DMS153 treated with DMSO at 0.1 percent for 48 hours (cell line): Measurements from ENCODE around the gene PLEKHM1.
"Not testable (repeated sequence)": the region's sequence is repeated elsewhere in the genome, so short reads cannot be mapped to it uniquely, and the experiment has no call there.

Source experiments
- DNase-seq: peaks from one replicate; lab custom pipeline; 2025; ENCODE audit not compliant: unreplicated experiment; lab: John Stamatoyannopoulos, UW

Gene PLEKHM1

DNA sequence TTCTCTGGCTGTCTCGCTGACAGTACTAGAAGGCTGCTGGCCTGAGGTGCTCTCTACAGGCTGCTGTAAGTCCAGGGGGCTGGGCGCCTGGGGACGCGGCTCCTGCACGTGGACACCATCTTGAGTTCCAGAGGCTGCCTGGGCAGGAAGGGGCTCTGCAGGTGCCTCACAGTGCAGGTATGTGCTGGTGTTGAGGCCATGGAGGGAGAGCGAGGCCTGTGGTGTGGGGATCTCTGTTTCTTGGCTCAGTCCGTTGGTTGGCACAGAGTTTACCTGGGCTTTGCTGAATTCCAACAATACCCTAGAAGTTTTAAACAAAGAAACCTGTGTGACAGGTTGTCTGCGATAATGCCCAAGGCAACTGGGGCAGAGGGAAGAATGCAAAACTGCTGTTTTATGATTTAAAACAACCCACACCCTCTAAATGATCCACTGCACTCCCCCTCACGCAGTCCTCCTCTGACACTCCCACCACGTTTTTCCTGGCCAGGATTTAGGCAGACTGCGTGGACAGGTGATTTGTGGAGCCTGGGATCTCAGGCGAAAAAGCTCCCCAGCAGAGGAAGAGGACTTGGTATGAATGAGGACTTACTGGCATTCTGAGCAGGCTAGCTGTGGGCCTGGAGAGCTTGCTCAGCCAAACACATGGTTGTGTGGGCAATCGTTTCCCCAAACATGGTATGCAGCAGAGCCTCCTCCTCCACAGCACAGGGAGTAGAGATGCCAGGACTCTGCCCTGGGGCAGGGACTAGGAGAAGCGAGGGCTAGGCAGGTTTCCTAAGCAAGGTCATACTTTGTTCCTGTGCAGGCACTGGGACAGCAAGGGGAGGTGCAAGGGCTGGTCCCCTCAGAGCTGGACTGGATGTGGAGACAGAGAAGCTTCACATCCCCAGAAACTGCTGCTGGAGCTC lies 22.0 kb downstream of the PLEKHM1 start:
- DNase-seq = not testable (repeated sequence)

GRCh38 chr17:45461524-45462327 lies 28.8 kb downstream of the PLEKHM1 start:
- peak; percentile 39 for DNase-seq

GRCh38 chr17:45460422-45460821 lies 30.1 kb downstream of the PLEKHM1 start:
- DNase-seq = not testable (repeated sequence)

GRCh38 chr17:45454341-45454740 lies 36.2 kb downstream of the PLEKHM1 start:
- DNase-seq = not testable (repeated sequence)

- not testable (repeated sequence) for DNase-seq
Measured at GRCh38 chr17:45453731-45454130, 36.8 kb downstream of the PLEKHM1 start.

DNA sequence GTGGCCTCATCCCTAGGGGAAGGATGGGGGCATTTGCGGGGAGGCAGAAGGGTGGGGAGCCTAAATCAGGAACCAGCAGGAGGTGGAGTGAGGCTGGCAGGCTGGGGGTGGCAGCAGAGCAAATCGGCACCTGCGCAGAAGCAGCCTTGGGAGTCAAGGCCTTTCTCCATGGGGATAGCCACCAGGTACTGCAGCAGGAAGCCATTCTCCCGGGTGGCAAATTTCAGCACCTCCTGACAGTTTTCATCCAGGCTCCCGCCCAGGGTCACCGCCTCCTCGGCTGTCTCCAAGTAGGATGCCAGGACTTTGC lies 37.3 kb downstream of the PLEKHM1 start:
- not testable (repeated sequence) for DNase-seq

GRCh38 chr17:45452329-45453224 lies 37.9 kb downstream of the PLEKHM1 start:
- DNase-seq = not testable (repeated sequence)

- DNase-seq = not testable (repeated sequence)
Measured at GRCh38 chr17:45451660-45452059, 38.9 kb downstream of the PLEKHM1 start.

GRCh38 chr17:45451131-45451530 lies 39.4 kb downstream of the PLEKHM1 start:
- DNase-seq = no peak

DNA sequence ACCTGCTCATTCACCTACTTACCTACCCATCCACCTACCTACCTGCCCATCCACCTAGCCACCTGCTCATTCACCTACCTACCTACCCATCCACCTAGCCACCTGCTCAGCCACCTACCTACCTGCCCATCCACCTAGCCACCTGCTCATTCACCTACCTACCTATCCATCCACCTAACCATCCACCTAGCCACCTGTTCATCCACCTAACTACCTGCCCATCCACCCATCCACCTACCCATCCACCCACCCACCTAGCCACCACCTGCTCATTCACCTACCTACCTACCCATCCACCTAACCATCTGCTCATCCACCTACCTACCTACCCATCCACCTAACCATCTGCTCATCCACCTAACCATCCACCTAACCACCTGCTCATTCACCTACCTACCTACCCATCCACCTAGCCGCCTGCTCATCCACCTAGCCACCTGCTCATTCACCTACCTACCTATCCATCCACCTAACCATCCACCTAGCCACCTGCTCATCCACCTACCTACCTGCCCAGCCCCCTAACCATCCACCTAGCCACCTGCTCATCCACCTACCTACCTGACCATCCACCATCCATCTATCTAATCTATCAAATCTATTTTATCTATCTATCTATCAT lies 40.7 kb downstream of the PLEKHM1 start:
- not testable (repeated sequence) for DNase-seq

DNA sequence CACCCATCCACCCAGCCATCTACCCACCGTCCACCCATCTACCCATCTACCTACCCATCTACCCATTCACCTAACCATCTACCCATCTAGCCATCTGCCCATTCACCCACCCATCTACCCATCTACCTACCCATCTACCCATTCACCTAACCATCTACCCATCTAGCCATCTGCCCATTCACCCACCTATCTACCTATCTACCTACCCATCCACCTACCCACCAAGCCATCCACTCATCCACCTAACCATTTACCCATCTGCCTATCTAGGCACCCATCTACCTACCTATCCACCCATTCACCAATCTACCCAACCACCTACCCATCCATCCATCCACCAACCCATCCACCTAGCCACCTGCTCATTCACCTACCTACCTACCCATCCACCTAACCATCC lies 41.3 kb downstream of the PLEKHM1 start:
- not testable (repeated sequence) for DNase-seq

DNA sequence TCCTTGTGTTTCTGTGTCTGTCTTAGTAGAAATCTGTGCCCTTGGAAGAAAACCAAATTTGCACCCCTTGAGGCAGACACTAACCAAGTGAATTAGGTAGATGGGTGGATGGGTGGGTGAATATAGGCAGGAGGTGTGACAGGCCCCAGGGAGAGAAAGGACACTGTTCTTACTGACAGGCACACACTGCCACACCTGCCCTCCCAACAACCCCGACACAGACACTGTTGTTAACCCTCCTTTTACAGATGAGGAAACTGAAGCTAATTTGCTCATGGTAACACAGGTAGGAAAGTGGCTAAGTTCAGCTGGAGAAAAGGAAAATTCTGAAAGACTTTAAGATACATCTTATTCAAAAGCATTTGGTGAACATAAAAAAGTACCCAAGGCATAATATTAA lies 42.0 kb downstream of the PLEKHM1 start:
- not testable (repeated sequence) for DNase-seq

DNA sequence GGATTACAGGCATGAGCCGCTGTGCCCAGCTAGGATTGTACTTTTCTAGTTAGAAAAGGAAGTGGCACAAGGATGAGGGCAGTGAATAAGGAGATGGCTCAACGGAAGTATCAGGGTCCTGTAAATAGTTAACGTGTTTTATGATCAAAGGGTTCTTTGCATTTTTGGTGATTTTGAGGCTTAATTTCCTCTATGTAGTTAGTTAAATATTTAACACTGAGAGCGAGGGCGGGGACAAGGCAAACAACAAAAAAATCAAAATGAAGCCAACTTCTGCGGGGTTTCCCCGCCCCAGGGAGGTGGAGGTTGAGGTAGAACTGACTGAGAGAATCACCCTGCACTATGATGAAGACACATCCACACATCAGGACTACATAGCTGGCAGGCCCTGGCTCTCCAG lies 42.5 kb downstream of the PLEKHM1 start:
- DNase-seq = not testable (repeated sequence)

GRCh38 chr17:45447650-45448049 lies 42.9 kb downstream of the PLEKHM1 start:
- DNase-seq = not testable (repeated sequence)

- not testable (repeated sequence) for DNase-seq
Measured at GRCh38 chr17:45446872-45447625, 43.5 kb downstream of the PLEKHM1 start.

DNA sequence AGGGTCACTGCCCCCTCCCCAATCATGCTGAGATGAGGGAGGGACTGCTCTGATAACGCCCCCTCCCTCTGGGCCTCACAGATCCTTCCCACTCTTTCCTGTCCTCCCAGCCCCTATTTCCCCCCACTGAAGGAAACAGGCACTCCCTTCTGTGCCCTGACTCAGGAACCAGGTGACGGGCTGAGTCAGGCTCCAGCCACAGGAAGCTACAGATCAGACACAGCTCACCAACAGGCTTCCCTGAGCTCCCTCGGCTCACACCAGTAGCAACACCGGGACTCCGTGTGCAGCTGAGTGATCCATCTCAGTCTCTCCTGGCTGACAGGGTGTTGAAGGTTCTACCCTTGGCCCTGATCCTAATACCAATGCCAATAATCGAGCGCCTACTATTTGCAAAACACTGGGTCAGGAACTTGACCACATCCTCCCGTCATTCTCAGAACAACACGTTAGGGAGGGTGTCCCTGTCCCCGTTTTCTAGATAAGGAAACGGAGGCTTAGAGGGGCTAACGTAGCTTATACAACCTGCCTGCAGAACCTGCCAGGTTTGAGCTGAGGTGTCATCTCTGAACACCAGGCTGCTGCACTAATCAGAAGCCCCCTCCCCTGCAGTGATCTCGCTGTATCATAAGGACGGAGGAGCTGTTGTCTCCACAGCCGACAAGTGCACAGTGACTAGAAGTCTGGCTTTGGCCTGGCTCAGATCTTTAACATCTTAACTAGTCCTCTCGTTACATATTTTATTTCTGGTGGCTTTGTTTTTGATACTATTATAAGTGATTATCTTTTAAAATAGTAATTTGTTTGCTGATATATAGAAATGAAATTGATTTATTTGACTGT lies 44.4 kb downstream of the PLEKHM1 start:
- not testable (repeated sequence) for DNase-seq

- DNase-seq = not testable (repeated sequence)
Measured at GRCh38 chr17:45444856-45445820, 45.4 kb downstream of the PLEKHM1 start.

GRCh38 chr17:45444301-45444700 lies 46.2 kb downstream of the PLEKHM1 start:
- DNase-seq = not testable (repeated sequence)
